OCI-LY3 (cell line): ENCODE measurements around the gene FSIP1.

Experiments
- H2AFZ ChIP-seq: fragments of 200-600, 300-600 bp; shearing (Covaris generic); 2 replicates; pipeline ENCODE4 v1.6.0; 2014; ENCODE audit warnings: antibody characterized with exemption, low read depth, low read length
- H3K27ac ChIP-seq: fragments of 200-600, 300-600 bp; sonication (generic); 2 replicates; pipeline ENCODE4 v1.5.1; 2014; ENCODE audit warnings: mild to moderate bottlenecking, low read length, moderate library complexity, mixed read lengths
- H3K27me3 ChIP-seq: fragments of 200-600, 300-600 bp; sonication (generic); 2 replicates; pipeline ENCODE4 v1.6.1; 2014; ENCODE audit warnings: low read depth, low read length, mixed read lengths
- H3K36me3 ChIP-seq: fragments of 200-600, 300-600 bp; sonication (generic); replicated peaks from 2 replicates; pipeline ENCODE3; 2014; ENCODE audit warnings: low read depth, low read length, mixed read lengths
- H3K4me1 ChIP-seq: fragments of 300-600, 200-600 bp; sonication (generic); 2 replicates; pipeline ENCODE4 v1.6.1; 2014; ENCODE audit warnings: low read length, mixed read lengths
- H3K4me2 ChIP-seq: fragments of 200-600, 300-600 bp; sonication (generic); 2 replicates; pipeline ENCODE4 v1.6.1; 2014; ENCODE audit warnings: low read length, mixed read lengths
- H3K4me3 ChIP-seq: fragments of 300-600, 200-600 bp; sonication (generic); 2 replicates; pipeline ENCODE4 v1.5.1; 2014; ENCODE audit warnings: antibody characterized with exemption, mild to moderate bottlenecking, low read length, moderate library complexity
- H3K79me2 ChIP-seq: fragments of 300-600, 200-600 bp; shearing (Covaris generic); 2 replicates; pipeline ENCODE4 v1.6.1; 2014; ENCODE audit warnings: mild to moderate bottlenecking, low read length, mixed read lengths
- H3K9ac ChIP-seq: fragments of 300-600, 200-600 bp; shearing (Covaris generic); 2 replicates; pipeline ENCODE4 v1.6.0; 2014; ENCODE audit warnings: mild to moderate bottlenecking, low read length, moderate library complexity
- H3K9me3 ChIP-seq: fragments of 200-600, 300-600 bp; shearing (Covaris generic); 2 replicates; pipeline ENCODE4 v1.6.1; 2014; ENCODE audit warnings: low read length, mixed read lengths; ENCODE audit not compliant: insufficient read depth
- H4K20me1 ChIP-seq: fragments of 200-600, 300-600 bp; sonication (generic); 2 replicates; pipeline ENCODE4 v1.6.1; 2016; ENCODE audit warnings: low read length, mixed read lengths; ENCODE audit not compliant: insufficient read depth
- CTCF ChIP-seq: fragments of 200-600, 300-600 bp; sonication (generic); IDR thresholded peaks from 2 replicates; pipeline ENCODE4 v1.5.1; 2014; ENCODE audit warnings: antibody characterized with exemption, low read length, low read depth
- EZH2phosphoT487 ChIP-seq: fragments of 200-600 bp; shearing (Covaris generic); IDR thresholded peaks from 2 replicates; pipeline ENCODE4 v1.6.1; 2018; ENCODE audit warnings: antibody characterized with exemption, mixed run types, low read depth

FSIP1 gene

DNA sequence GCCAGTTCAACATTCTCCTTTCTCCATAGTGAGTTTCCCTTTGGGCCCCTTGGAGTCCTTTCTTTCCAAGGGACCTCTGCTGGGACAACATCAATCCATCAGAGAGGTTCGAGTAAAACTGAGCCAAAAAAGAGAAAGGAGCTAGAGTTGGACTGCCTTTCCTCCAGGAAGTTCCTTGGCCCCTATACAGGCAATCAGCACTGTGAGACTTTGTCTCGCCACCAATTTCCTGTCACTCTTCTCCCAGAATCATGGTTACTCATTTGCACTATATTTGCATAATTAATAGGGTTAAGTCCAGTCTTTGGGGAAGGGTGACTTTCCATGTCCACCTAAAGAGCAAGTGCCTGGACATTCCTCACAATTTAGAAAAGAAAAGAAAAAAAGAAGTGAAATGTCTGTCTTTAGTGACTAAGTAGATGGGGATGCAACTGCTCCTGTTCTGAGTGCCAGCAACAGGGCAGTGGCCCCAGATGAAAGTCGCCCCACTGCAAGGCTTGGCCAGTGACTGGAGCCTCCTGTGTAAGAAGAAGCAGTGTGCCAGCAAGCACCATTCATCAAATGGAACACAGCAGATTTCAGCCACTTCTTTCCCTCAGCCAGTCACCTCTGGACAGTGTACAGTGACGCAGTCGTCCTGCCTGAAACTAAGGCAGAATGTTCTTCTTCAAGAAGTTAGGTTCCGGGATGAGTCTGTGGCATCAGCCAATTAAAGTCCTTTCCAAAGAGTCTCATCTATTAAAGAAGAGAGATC is 91.6 kb downstream of the FSIP1 start:
- Histone ChIP-seq H3K36me3 (no peaks in the 10 kb centered on the region), H3K4me2 (no peak overlapping the region), H4K20me1 (no peaks in the 10 kb centered on the region), H3K79me2 (no peaks in the 10 kb centered on the region), H3K9me3 (no peaks in the 10 kb centered on the region), H3K4me1 (peaks cover 19% of the 10 kb centered on the region), H2AFZ (no peak overlapping the region), H3K9ac (no peak overlapping the region), H3K27ac (no peak overlapping the region), H3K27me3 (no peaks in the 10 kb centered on the region), H3K4me3 (no peak overlapping the region)
- no peak for TF ChIP-seq EZH2phosphoT487
- TF ChIP-seq CTCF: no peak

DNA sequence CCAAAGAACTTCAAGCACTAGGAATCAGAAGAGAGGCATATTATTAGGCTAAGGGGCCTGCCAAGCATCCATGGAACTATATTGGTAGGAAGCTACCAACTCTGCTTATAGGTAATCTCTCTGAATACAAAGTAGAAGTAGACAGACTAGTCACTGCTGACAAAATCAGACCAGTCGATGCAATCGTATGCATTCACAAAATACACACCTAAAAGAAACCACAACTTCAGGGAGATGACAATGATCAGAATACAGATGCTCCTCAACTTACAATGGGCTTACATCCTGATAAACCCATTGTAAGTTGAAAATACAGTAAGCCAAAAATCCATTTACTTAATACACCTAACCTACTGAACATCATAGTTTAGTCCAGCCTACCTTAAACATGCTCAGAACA is 94.7 kb downstream of the FSIP1 start:
- Histone ChIP-seq H3K27me3 (no peaks in the 10 kb centered on the region), H3K27ac (no peak overlapping the region), H3K4me3 (no peak overlapping the region), H4K20me1 (no peaks in the 10 kb centered on the region), H2AFZ (no peak overlapping the region), H3K36me3 (no peaks in the 10 kb centered on the region), H3K9ac (no peak overlapping the region), H3K9me3 (no peaks in the 10 kb centered on the region), H3K79me2 (no peaks in the 10 kb centered on the region), H3K4me2 (no peak overlapping the region), H3K4me1 (peaks cover 18% of the 10 kb centered on the region)
- TF ChIP-seq CTCF: no peak
- TF ChIP-seq EZH2phosphoT487: no peak

- Histone ChIP-seq H3K4me1 (peaks cover 22% of the 10 kb centered on the region), H3K27me3 (no peaks in the 10 kb centered on the region), H4K20me1 (no peaks in the 10 kb centered on the region), H3K79me2 (no peaks in the 10 kb centered on the region), H2AFZ (no peak overlapping the region), H3K36me3 (no peaks in the 10 kb centered on the region), H3K9ac (no peak overlapping the region), H3K27ac (no peak overlapping the region), H3K4me3 (no peak overlapping the region), H3K9me3 (no peaks in the 10 kb centered on the region), H3K4me2 (no peak overlapping the region)
- TF ChIP-seq EZH2phosphoT487 (no peak), CTCF (peak; percentile 84)
These were observed 96.5 kb downstream of the FSIP1 start for GRCh38 chr15:39685999-39686613.

GRCh38 chr15:39685367-39685766 is 97.3 kb downstream of the FSIP1 start:
- no peak for TF ChIP-seq CTCF
- no peak overlapping the region for H3K27ac ChIP-seq
- H3K9me3 ChIP-seq: no peaks in the 10 kb centered on the region
- no peaks in the 10 kb centered on the region for H3K79me2 ChIP-seq
- H4K20me1 ChIP-seq: no peaks in the 10 kb centered on the region
- no peak overlapping the region for H2AFZ ChIP-seq
- H3K4me1 ChIP-seq: peaks cover 22% of the 10 kb centered on the region
- H3K9ac ChIP-seq: no peak overlapping the region
- H3K4me2 ChIP-seq: no peak overlapping the region
- H3K4me3 ChIP-seq: no peak overlapping the region
- no peaks in the 10 kb centered on the region for H3K36me3 ChIP-seq
- no peaks in the 10 kb centered on the region for H3K27me3 ChIP-seq
